Activated T-helper 9 cell treated with anti-CD3 and anti-CD28 coated beads, Interleukin-2, amount 50 U/mL, for 16 hours (primary cell): Measurements from ENCODE around the gene ANKRD13D.
"Not testable (repeated sequence)": the region's sequence is repeated elsewhere in the genome, so short reads cannot be mapped to it uniquely, and the experiment has no call there.

ENCODE experiments used
- DNase-seq: peaks from one replicate; pipeline ENCODE4 v3.0.0-alpha.2; 2020; ENCODE audit warnings: low read depth

Gene ANKRD13D

DNA sequence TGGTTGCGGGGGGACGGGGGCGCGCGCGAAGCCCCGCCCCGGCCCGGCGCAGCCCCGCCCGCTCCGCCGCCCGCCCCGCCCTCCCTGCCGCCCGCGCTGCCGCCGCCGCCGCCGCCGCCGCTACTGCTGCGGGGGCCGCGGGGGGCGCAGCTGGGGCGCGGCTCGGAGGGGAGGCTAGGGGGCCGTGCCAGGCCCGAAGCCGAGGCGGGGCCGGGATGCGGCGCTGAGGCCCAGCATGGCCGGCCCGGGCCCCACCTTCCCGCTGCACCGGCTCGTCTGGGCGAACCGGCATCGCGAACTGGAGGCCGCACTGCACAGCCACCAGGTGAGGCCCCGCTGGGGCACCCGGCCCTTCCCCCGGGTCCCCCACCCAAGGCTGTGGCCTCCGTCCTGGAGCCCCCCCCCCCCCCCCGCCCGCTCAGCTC is at the start of gene ANKRD13D:
ANKRD13D (plus strand) TSS at position 78 of the 425 bp plus-strand sequence; CDS start at position 236, 158 bp downstream.
- DNase-seq = no peak

DNA sequence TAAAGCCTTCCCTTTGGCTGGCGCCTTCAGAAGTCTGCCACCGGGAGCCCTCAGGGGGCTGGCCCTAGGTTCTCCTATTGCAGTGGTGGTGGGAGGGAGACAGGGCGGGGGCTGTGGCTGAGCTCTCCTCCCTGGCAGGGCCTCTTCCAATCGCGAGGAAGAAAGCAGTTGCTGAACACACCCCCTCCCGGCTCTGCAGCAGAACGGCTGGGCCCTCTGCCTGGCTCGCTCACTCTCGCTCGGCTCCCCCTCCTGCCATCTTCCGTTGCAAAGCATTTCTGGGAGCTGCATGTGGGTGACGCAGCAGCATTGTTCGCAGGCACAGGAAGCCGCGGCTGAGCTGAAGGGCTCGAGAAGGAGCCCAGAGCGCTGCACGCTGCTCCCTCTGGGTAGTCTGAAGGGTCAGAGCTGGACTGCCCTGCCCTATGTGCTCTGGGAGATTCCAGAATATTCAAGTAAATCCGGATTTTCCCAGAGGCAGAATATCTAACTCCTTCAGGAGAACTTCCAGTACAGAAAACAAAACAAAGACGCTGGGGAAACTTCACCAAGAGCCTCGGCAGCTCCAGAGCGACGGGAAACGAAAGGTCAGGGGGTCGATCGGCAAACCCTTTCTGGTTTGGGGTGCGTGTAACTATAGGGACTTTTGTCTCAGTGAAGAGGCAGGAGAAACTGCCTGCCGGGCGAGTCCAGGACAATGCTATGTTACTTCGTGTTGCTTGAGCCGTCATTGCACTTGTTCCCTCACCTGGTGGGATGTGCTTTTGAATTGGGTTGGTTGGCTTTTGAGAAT is 49.1 kb upstream of the ANKRD13D start:
- peak; percentile 93 for DNase-seq

DNA sequence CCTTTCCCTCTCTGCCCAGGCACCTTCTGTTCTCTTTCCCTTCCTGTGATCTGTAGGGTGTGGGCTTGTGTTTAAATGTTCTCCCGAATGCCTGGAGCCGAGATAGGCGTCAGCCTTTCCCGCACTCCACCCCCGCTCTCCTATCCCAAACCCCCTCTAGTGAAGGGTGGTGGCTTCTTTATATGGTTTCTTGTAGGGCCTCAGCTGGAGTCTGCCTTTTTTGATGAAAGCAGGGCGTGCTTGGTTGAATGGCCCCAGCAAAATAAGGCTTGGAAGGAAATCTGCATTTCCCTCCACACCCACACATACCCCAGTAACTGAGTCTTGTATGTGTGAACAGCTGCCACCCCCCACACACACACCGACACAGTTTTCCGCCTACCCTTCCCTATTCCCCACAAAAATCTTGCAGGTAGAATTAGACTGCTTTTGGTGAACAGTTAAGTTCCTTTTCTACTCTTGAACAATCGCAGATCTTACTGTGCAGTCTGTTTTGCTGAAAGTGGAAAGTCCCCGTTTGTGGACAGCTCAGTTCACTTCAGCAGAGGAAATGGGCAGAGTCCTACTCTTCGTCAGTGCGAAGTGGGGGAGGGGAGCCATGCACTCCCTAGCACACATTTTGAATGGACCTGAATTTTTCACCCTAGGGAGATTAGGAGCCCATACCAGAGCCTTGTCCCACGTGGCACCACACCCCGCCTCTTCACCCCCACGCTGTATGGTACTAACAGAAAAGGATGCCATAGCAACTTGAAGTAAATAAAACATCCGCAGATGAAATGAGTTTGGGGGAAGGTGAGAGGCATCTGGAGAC is 48.3 kb upstream of the ANKRD13D start:
- peak; percentile 72 for DNase-seq

DNA sequence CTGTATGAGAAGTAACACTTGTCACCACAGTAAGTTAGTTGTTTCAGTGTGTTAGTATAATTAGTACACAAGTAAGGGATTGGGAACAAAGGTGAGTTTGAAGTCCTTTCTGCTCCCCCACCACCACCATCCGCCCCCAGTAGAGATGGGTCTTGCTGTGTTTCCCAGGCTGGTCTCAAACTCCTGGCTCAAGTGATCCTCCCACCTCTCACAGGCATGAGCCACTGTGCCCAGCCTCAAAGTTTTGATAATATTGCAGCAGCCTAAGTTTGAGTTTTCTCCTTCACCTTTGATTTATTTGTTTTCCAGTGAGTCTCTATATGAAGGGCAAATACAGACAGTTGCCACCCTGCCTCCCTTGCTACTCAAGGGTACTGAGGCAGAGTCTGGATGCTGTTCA is 46.6 kb upstream of the ANKRD13D start:
- DNase-seq = no peak

DNA sequence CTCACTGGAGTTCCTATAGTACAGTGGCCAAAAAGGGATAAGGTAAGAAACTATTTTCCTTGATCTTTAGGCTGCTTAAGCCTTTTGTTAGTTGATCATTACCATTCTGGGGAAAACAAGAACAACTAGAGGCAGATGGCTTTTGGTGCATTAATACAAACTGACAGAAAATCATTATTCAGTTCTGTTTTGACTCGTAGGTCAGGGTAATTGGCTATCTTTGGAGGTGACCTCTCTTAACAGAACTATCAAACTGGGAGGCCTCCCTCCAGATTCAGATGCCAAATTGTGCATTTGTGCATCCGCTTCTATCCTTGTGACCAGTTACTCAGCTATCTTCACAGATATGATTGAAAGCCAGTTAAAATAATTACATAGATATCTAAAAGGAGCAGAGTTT is 46.1 kb upstream of the ANKRD13D start:
- DNase-seq = no peak

DNA sequence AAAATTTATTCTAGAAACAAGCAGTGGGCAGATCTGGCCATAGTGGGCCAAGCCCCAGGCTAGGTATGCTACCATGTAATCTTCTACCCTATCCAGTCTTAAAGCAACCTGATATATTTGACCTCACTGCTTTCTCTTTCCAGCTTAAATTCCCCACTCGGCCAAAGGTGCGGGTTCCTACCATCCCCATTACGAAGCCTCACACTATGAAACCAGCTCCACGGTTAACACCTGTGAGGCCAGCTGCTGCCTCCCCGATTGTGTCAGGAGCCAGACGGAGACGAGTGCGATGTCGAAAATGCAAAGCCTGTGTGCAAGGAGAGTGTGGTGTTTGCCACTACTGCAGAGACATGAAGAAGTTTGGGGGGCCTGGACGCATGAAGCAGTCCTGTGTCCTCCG is 44.1 kb upstream of the ANKRD13D start:
- DNase-seq = no peak

DNA sequence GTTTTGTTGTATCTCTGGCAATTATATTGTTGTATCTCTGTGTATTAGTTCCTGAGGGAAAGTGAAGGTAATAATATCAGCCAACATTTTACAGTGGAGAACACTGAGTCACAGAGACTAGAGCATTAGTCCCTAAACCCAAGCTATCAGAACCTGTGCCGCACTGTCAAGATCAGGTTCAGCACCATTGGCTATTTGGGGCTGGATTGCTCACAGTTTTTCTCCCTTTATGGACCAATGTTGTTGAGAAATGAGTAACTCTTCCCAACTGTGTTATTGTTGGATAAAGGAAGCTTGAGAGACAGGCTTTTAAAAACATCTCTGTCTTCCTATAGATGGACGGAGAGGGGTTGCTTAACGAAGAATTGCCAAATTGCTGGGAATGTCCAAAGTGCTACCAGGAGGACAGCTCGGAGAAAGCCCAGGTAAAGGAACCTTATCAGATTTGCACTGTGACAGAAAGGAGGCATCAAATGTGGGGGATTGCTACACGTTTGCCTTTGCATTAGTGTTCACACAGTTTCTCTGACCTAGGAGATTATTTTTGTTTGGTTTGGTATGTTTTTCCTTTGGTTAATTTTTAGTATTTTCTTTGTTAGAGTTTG is 41.1 kb upstream of the ANKRD13D start:
- DNase-seq = no peak

DNA sequence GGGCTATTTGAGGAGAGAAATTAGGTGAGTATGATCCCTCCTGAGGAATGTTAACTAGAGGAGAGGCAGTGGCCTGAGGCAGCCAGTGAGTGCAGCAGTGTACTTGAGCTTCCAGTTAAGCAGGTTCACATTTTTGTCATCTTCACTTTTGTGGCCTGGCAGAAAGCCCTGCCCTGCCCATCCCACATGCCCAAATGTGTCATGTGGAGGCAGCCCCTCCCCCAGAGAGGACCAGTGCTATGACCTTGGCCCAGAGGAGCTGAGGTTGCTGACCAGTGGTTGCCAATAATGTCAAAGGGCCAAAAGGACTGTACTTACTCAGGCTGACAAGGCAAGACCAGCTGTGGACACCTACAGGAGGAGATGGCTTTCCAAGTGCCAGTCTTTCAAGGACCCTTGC is 40.5 kb upstream of the ANKRD13D start:
- no peak for DNase-seq

DNA sequence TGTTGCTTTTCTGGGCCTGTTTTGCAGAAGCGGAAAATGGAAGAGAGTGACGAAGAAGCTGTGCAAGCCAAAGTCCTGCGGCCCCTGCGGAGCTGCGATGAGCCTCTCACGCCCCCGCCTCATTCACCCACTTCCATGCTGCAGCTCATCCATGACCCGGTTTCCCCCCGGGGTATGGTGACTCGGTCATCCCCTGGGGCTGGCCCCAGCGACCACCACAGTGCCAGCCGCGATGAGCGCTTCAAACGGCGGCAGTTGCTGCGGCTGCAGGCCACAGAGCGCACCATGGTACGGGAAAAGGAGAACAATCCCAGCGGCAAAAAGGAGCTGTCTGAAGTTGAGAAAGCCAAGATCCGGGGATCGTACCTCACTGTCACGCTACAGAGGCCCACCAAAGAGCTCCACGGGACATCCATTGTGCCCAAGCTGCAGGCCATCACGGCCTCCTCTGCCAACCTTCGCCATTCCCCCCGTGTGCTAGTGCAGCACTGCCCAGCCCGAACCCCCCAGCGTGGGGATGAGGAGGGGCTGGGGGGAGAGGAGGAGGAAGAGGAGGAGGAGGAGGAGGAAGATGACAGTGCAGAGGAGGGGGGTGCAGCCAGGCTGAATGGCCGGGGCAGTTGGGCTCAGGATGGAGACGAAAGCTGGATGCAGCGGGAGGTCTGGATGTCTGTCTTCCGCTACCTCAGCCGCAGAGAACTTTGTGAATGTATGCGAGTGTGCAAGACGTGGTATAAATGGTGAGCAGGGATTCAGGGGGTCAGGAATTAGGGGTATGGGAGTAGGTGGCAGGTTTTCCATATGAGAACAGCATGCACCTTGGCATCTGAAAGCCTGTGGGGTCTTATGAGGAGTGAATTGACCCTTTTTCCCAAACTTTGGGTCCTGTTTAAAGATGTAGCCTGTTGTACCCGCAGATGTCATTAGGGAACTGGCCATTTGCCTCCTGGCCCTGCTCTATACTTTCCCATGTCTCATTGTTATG is 38.8 kb upstream of the ANKRD13D start:
- no peak for DNase-seq

DNA sequence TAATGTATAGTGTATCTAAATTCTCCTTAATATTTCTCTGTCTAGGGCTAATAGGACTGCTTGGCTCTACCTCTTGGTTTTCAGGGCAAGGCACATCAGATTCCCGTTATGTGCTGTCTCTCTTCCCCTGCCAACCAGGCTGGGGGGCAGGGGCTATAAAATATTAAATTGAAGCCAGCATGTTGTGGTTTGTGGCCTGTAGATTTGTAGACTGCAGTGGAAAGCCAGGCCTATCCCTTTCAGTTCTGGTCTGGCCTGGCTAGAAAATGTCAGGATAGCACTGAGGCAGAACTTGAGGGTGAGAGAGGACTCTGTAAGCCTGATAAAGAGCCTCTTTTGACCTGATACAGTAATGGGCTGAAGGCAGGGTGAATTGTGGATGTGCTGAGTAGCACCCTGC is 37.3 kb upstream of the ANKRD13D start:
- no peak for DNase-seq

DNA sequence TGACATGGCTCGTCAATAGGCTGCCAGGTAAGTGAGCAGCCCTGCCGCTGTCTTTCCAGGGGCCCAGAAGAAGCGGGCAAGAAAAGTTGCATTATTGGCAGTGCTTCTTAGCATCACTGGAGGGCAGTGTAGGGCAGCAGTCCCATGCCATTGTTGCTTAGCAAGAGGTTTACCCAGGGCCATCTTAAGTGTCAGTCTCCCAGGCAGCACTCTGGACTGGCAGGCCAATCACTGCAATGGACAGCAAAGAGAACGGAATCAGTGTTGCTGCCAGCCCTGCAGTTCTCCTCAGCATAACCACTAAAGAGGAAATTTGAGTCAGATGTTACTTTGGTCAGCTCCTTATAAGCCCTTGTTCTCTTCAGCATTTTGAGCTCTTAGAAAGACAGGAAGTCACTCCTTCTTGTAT is 36.3 kb upstream of the ANKRD13D start:
- DNase-seq = no peak

DNA sequence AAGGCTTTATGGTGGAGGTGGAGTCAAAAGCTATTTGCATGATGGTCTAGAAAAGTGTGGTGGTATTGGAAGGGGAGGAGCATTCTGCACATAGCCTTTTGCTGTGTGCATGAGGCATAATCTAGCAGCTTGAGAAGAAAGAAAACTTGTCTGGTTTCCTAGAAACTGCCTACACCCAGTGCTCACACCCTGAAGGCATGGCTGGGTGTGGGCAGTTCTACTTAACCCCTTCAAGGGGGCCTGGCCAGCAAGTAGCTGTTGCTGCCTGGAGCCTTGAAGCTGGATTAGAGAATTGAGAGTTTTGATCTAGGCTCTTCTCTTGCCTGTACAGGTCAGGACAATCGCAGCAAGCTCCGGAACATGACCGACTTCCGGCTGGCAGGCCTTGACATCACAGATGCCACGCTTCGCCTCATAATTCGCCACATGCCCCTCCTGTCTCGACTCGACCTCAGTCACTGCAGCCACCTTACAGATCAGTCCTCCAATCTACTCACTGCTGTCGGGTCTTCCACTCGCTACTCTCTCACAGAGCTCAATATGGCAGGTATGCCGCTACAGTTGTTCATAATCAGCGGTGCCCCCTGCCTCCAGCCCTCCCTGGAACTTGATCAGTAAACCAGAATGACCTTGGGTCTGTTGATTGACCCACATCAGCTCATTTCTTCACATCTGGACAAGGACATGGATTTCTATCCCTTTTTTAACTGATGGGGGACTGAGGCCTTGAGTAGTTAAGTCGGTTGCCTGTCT is 35.1 kb upstream of the ANKRD13D start:
- DNase-seq = no peak

DNA sequence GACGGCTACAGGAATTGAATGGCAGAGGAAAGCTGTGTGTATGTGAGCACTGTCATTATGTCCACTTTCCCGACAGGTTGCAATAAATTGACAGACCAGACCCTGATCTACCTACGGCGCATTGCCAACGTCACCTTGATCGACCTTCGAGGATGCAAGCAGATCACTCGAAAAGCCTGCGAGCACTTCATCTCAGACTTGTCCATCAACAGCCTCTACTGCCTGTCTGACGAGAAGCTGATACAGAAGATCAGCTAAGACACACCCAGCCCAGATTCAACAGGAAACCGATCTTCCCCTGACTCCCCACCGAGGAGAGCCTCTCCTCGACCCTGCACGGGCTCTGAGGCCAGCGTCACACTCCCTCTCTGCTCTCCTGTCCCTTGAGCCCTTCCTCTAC is 34.3 kb upstream of the ANKRD13D start:
- DNase-seq = no peak

DNA sequence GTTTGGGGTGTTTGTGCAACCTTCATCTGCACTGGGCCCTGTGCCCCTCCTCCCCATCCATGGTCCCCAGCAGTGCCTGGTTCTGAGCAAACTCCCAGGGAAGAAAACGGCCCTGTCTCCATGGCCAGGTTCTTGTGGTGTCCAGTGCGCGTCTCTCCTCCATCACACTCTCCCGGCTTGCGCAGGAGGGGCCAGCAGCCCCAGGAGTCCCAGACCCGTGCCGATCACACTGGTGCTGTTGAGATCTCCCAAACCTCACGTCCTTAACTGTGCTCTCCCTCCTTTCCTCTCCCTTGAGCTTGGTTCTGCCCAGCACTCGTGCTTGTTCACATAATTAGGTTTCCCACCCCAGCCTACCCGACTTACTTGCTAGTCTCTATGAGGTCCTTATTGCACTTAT is 33.8 kb upstream of the ANKRD13D start:
- no peak for DNase-seq

DNA sequence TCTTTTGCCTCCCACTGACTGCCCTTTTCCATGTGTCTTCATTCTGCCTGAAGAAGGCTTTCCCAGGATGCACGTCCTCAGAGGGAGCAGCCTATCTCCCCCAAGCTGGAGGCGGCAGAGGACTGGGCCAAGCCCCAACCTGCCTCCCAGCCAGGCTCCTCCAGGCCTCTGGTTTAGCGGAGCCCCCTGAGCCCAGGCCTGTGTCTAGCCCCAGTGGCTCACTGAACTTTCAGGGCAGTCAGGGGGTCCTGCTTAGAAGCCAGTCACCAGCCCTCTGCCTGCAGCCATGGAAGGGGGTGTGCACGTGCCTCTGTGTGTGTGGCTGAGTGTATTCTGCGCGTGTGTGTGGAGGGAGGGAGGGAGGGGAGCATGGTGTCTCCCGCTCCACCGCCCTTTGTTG is 33.2 kb upstream of the ANKRD13D start:
- no peak for DNase-seq

DNA sequence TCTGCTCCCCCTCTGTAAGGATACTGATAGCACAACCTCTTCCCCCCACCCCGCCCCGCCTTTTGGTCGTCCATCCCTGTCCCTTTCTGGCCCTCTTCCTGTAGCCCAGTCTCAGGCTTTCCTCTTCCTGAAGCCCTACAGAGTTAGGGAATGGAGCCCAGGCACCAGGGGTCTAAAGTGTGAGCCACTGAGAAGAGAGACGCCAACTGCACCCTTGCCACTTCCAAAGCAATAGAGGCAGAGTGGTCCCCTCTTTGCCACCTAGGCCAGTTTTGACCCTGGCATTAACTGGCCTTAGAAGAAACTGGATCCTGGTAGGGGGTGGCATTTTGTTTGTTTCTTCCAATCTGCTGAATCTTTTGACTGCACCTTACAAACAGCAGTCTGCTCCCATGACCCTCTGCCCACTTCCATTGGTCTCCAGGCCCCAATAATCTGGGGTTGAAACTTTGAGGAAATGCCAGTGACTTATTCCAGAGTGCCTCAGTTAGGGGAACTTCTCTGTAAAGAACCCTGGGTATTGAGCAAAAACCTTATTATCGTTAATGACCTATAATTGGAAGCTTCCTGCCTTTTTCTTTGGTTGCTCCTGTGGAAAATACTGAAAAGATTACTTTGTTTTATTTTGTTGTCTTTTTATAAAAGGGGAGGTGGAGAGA is 32.5 kb upstream of the ANKRD13D start:
- DNase-seq = no peak

DNA sequence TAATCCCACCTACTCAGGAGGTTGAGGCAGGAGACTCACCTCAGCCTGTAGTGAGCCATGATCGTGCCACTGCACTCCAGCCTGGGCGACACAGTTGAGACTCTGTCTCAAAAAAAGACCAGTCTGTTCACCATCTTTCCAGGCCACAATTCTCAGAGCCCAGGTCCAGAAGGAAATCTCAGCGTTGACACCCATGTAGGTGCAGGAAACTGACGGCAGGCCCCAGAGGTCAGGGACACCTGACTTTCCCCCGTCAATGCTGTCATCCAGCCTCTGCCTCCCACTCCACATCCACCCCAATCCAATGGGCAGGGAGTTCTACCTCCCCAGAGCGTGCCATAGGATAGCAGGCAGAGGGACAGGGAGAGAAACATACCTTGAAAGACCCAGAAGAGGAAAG is 28.7 kb upstream of the ANKRD13D start:
- DNase-seq = no peak

DNA sequence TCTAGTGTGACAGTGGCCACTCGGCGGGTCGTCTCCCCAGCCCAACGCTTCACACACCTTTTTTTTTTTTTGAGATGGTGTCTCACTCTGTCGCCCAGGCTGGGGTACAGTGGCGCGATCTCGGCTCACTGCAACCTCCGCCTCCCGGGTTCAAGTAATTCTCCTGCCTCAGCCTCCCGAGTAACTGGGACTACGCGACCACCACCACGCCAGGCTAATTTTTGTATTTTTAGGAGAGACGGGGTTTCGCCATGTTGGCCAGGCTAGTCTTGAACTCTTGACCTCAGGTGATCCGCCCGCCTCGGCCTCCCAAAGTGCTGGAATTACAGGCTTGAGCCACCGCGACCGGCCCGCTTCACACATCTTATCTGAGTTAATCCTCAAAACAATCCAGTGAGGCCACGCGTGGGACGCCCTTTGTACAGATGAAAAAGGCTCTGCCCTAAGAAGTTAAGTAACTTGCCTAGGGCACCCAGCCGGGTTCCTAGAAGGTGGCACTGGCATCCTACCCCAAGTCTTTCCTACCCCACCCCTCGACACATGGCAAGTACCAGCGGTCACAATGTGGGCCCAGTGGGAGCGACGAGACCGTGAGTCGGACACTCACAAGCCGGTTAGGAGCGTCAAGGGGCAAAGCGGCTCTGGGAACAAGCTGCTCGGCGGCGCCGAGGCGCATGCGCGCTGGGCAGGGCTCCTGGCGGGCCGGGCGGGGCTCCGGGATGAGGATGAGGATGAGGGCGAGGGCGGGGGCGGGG is 28.0 kb upstream of the ANKRD13D start:
- DNase-seq = not testable (repeated sequence)

DNA sequence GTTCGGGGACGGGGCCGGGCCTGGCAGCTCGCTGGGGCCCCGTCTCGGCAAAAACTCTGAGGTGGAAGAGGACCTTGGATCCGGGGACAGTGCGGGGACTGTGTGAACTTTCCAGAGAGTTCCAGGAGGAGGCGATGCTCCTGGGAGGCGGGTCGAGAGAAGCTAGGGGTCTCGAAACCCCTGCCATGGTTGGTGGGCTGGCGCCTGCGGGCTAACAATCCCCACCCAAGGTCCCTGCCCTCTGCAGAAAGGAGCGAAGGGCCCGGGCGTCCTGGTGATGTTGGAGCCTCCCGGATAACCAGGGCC is 27.5 kb upstream of the ANKRD13D start:
- DNase-seq = no peak
